T-helper 1 cell treated with Interleukin-12 subunit alpha and Interleukin-12 subunit beta and Interleukin-4 antibody, amounts not matched to agents 30 ng/mL and 1 ng/mL, for 36 hours (primary cell): Measurements from ENCODE around the gene SYT17. TPM values are rescaled to one million over a fixed set of nuclear protein-coding genes. Genes with fewer than 3 reads are reported as not detected.
"Not testable (repeated sequence)": the region's sequence is repeated elsewhere in the genome, so short reads cannot be mapped to it uniquely, and the experiment has no call there.

Source experiments
- intact Hi-C: fragments of 100-400 bp; cut with micrococcal nuclease; formaldehyde crosslinking; loops from one replicate; pipeline ENCODE4 v1.15.1; 2024
- total RNA-seq: library from RNA; stranded (reverse); gene quantifications from 2 replicates; pipeline ENCODE4 v1.2.3, GENCODE V29; 2022

Gene SYT17
- total RNA-seq, 1 donor from 2014 or later, result not detected

DNA sequence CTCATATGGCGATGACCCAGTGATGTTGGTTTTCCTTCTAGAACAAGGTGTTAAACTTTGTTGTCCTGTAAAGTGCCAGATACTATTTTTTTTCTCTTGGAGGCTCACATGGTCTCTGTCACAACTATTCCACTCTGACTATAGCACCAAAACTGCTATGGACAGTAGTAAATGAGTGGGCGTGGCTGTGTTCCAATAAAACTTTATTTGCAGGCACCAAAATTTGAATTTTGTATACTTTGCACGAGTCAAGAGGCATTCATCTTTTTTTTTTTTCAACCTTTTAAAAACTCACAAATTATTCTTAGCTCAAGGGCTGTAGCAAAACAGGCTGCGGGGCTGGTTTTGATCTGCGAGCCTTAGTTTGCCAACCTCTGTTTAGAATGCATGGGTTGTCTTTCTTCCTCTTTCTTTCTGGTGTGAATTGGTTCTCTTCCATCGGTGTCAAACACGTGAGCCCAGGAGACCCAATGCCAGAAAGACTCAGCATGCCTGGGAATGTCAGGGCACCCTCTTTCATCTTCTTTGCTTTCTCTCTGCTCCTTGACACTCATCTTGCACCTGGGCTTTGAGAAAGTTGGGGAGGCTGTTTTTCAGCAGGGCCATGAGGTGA is 2.1 kb downstream of the SYT17 start:
- intact Hi-C loops, result no loop called here

GRCh38 chr16:19172098-19172780 is 4.2 kb downstream of the SYT17 start:
- intact Hi-C loops, result no loop called here

- intact Hi-C loops, result no loop called here
Measured at GRCh38 chr16:19173059-19173458, 5.0 kb downstream of the SYT17 start.

DNA sequence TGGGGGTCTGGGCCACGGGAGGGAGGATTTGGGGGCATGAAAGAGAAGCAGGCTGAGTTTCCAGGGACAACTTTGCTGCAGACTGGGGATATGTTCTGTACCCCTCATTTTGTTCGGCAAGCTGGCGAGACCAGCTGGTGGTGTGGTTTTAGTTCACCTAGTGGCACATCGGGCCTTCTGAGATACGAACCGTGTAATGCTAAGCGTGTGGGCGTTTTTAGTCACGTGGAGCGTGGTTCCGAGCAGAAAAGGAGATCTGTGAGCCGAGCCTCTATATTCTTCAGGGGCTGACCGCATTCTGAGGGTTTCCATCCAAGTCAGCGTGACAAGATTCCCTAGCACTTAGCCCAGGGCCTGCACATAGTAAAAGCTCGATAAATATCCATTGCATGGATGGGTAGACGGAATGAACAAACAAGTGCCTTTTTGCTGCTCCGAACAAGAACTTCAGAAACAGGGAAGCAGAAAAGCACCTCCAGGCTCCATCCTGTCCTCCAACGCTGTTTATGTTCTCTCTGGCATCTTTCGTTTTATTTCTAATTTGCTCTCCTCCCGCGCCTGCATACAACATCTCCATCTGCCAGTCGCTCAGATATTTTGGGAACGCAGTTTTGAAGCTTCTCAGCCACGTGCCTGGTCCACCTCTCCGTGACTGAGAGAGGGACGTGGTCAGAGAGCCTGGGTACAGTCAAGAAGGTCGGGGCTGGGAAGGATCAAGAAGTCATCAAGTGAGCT is 5.8 kb downstream of the SYT17 start:
- intact Hi-C loops, result no loop called here

GRCh38 chr16:19174478-19174877 is 6.4 kb downstream of the SYT17 start:
- intact Hi-C loops, result no loop called here

DNA sequence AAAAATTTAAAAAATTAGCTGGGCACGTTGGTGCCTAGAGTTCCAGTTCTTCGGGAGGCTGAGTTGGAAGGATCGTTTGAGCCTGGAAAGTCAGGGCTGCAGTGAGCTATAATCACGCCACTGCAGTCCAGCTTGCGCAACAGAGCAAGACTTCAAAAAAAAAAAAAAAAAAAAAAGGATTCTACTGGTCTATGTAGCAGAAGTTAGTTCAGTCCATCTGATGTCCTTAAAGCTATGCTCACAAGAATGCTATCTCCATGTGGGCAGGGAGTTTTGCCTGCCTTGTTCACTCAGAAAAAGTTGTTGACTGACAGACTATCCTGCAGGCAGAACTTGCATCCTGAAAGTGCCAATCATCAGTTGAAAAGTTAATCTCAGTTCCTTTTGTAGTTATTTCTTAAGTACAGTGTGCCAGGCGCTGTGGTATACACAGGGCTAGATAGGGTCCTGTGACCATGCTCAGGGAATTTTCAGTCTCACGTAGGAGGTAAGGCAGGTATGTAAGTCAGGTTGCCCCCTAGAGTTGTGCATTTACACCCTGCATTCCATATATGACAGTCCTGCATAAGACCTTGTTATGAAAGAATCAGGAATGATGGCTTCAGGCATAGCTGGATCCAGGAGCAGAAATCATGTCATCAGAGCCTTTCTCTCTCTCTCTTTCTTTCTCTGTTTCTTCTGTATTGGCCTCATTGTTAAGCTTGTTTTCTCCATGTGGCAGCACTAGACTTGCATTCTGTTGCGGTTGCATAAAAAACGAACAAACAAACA is 7.6 kb downstream of the SYT17 start:
- intact Hi-C loops, result no loop called here

- intact Hi-C loops, result no loop called here
Measured at GRCh38 chr16:19177111-19177739, 9.2 kb downstream of the SYT17 start.

GRCh38 chr16:19179546-19180490 is 11.8 kb downstream of the SYT17 start:
- intact Hi-C loops, result loop anchor here (1.0 kb wide), 2 partner anchors 94 to 195 kb away; no protein-coding TSS in a partner anchor

- intact Hi-C loops, result loop anchor here (1.0 kb wide), 2 partner anchors 94 to 195 kb away; no protein-coding TSS in a partner anchor
Measured at GRCh38 chr16:19180741-19181140, 12.7 kb downstream of the SYT17 start.

DNA sequence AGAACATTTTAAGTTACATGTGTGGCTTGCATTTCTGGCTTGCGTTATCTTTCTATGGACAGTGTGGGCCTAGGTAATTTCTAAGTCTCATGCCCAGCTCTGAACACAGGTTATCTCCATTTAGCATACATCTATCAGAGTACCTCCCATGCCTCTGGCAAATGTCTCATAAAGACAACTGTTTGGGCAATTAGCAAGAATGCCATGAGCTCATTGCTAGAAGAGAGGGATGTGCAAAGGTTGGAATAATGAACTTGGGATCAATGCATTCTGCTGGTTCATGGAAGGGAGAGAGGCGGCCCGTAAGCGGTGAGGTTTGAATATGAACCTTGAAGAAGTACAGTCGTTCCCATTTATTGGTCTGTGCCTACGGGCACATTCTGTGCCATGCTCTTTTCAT is 14.4 kb downstream of the SYT17 start:
- intact Hi-C loops, result no loop called here

- intact Hi-C loops, result no loop called here
Measured at GRCh38 chr16:19183187-19183586, 15.1 kb downstream of the SYT17 start.

DNA sequence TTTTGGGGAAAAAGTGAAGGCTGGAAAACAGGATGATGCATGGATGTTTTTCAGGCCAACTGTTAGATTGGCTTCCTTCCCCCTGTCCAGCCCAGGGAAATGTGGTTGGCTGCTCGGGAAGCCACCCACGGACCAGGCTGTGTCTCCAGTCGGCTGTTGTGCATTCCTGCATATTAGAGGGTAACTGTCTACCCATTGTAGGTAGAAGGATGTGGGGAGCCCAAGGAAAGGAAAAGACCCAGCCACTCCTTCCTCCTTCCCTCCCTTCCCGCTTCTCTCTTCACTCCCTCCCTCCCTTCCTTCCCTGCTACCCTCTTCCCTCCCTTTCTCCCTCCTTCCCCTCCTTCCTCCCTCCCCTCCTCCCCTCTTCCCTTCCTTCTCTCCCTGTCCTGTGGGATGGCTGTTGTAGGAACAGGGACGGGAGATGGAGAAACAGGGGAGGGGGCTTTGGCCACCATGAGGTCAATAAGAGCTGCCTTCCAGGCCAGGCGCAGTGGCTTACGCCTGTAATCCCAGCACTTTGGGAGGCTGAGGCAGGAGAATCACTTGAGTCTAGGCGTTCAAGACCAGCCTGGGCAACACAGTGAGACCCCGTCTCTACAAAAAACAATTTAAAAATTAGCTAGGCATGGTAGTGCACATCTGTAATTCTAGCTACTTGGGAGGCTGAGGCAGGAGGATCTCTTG is 16.9 kb downstream of the SYT17 start:
- intact Hi-C loops, result no loop called here

DNA sequence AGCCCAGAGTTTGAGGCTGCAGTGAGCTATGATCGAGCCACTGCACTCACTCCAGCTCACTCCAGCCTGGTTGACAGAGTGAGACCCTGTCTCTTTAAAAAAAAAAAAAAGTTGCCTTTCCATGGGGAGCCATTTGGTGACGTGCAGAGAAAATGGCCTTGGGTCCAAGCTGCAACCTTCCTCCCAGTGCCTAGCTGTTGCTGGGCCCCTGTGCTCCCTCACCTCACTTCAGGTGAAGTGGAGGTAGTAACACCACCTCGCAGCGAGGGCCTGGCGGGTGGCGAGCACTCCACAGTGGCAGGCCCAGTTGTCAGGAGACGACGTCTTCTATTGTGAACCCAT is 17.4 kb downstream of the SYT17 start:
- intact Hi-C loops, result no loop called here

DNA sequence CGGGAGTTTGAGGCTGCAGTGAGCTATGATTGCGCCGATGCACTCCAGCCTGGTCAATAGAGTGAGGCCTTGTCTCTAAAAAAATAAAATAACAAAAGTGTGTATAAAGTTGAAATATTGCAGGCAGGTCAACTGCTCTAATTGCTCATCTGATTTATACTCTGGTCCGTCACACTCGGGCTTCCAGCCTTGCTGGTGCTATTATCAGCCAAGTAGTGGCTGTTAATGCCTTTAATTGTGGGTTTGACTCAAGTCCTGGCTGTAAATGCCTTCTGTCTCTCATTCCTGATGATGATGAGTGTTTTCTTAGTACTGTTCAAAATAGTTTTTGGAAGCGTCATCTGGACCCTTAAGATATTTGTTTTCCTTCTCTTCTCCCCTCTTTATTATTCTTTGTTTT is 18.4 kb downstream of the SYT17 start:
- intact Hi-C loops, result no loop called here

DNA sequence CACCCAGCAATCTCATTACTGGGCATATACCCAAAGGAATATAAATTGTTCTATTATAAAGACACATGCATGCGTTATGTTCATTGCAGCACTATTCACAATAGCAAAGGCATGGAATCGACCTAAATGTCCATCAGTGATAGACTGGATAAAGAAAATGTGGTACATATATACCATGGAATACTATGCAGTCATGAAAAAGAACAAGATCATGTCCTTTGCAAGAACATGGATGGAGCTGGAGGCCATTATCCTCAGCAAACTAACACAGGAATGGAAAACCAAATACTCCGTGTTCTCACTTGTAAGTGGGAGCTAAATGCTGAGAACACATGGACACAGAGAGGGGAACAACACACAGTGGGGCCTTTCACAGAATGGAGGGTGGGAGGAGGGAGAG is 19.9 kb downstream of the SYT17 start:
- intact Hi-C loops, result not testable (repeated sequence)

DNA sequence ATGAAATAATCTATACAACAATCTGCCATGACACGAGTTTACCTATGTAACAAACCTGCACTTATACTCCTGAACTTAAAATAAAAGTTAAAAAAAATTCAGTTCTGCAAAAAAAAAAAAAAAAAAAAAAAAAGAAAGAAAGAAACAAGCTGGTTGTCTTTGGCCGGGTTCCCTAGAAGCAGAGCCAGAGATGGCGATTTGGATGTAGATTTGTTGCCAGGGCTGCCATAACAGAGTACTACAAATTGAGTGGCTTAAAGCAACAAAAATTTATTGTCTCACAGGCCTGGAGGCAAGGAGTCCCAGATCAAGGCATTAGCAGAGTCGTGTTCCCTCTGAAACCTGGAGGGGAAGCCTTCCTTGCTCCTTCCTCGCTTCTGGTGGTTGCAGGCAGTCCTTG is 20.4 kb downstream of the SYT17 start:
- intact Hi-C loops, result no loop called here

- intact Hi-C loops, result no loop called here
Measured at GRCh38 chr16:19192865-19193264, 24.8 kb downstream of the SYT17 start.

- intact Hi-C loops, result no loop called here
Measured at GRCh38 chr16:19196871-19197270, 28.8 kb downstream of the SYT17 start.

GRCh38 chr16:19203374-19203966 is 35.4 kb downstream of the SYT17 start:
- intact Hi-C loops, result no loop called here
